Type B pancreatic cell (in vitro differentiated cells): ENCODE results near the gene KLHL3. TPM values are rescaled to one million over a fixed set of nuclear protein-coding genes. Genes with fewer than 3 reads are reported as not detected.

ENCODE experiments used
- DNase-seq: peaks from one replicate; pipeline ENCODE4 v3.0.0; 2021; ENCODE audit warnings: mixed read lengths; ENCODE audit not compliant: unreplicated experiment; ENCODE audit errors: extremely low spot score
- H3K27ac Mint-ChIP-seq: 2 replicates; pipeline ENCODE4 v1.8.0; 2021; ENCODE audit warnings: mild to moderate bottlenecking, mixed read lengths
- H3K27me3 Mint-ChIP-seq: 2 replicates; pipeline ENCODE4 v1.8.0; 2021; ENCODE audit warnings: mixed read lengths
- H3K36me3 Mint-ChIP-seq: 2 replicates; pipeline ENCODE4 v1.8.0; 2021; ENCODE audit warnings: mixed read lengths
- H3K4me1 Mint-ChIP-seq: one replicate; pipeline ENCODE4 v1.8.0; 2021; ENCODE audit warnings: mixed read lengths; ENCODE audit not compliant: unreplicated experiment
- H3K4me3 Mint-ChIP-seq: 2 replicates; pipeline ENCODE4 v1.8.0; 2021; ENCODE audit warnings: mild to moderate bottlenecking, mixed read lengths
- H3K9me3 Mint-ChIP-seq: 2 replicates; pipeline ENCODE4 v1.8.0; 2021; ENCODE audit warnings: mixed read lengths
- total RNA-seq: library from RNA; stranded (reverse); gene quantifications from 2 replicates; pipeline ENCODE4 v1.2.1, GENCODE V29; 2021; ENCODE audit warnings: low replicate concordance
- TF ChIP-seq, protein P1 (sequence below): fragments of 200-600 bp; sonication (generic); conservative IDR thresholded peaks from 2 replicates; pipeline ENCODE4 v1.5.0; 2021; ENCODE audit warnings: antibody characterized with exemption, mild to moderate bottlenecking

Gene KLHL3
- total RNA-seq, 1 donor from 2014 or later, result 9.7 TPM

DNA sequence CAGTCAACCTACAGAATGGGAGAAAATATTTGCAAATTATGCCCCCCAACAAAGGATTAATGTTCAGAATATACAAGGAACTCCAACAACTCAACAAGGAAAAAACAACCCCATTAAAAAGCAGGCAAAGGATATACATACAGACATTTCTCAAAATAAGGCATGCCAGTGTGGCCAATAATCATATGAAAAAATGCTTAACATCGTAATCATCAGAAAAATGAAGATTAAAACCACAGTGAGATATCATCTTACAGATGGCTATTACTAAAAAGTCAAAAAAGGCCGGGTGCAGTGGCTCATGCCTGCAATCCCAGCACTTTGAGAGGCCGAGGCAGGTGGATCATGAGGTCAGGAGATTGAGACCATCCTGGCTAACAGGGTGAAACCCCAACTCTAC lies 103.2 kb downstream of the KLHL3 start:
- TF ChIP-seq, protein P1, sequence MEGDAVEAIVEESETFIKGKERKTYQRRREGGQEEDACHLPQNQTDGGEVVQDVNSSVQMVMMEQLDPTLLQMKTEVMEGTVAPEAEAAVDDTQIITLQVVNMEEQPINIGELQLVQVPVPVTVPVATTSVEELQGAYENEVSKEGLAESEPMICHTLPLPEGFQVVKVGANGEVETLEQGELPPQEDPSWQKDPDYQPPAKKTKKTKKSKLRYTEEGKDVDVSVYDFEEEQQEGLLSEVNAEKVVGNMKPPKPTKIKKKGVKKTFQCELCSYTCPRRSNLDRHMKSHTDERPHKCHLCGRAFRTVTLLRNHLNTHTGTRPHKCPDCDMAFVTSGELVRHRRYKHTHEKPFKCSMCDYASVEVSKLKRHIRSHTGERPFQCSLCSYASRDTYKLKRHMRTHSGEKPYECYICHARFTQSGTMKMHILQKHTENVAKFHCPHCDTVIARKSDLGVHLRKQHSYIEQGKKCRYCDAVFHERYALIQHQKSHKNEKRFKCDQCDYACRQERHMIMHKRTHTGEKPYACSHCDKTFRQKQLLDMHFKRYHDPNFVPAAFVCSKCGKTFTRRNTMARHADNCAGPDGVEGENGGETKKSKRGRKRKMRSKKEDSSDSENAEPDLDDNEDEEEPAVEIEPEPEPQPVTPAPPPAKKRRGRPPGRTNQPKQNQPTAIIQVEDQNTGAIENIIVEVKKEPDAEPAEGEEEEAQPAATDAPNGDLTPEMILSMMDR, result no peak
- H3K27me3 Mint-ChIP-seq, result no peaks in the 10 kb centered on the region
- no peaks in the 10 kb centered on the region for H3K9me3 Mint-ChIP-seq
- no peak for DNase-seq
- peaks cover 5% of the 10 kb centered on the region for H3K36me3 Mint-ChIP-seq
- H3K27ac Mint-ChIP-seq, result no peak overlapping the region
- H3K4me3 Mint-ChIP-seq, result no peak overlapping the region
- H3K4me1 Mint-ChIP-seq, result peaks cover 7% of the 10 kb centered on the region

DNA sequence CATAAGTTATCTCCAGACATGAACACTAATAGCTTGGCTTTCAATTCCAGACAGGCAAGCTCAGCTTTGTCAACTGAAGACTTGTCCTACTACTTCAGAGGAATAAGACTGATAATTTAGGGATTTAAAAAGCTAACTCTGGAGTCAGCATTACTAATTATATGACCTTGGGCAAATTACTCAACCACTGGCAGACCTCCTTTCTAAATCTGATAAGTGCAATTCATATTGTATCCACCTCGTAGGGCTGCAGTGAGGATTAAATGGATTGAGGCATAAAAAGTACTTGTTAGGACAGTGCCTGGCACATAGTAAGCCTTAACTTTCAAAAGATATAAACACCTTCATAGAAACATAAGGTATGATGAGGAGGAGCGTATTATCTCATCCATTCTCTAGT lies 104.4 kb downstream of the KLHL3 start:
- Mint-ChIP-seq H3K9me3 (no peaks in the 10 kb centered on the region), H3K36me3 (peaks cover 5% of the 10 kb centered on the region), H3K27me3 (no peaks in the 10 kb centered on the region), H3K4me1 (peaks cover 7% of the 10 kb centered on the region), H3K4me3 (no peak overlapping the region), H3K27ac (no peak overlapping the region)
- TF ChIP-seq, protein P1, result no peak
- DNase-seq, result no peak

DNA sequence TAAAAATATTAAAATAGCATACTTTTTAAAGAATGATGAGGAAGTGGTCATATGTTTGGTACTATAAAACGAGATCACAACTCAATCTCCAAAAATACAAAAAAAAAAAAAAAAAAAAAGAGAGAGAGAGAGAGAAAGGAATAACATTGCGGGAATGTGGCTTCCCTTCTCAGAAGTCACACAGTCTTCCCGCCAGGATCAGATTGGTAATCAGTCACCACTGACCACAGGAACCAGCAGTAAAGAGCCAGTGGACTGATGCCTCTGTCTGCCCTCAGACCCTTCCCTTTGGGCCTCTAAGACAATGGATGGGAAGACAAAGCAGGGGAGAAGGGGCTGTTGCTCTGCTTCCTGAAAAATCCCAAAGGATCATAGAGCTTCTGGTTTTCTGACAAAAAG lies 104.9 kb downstream of the KLHL3 start:
- no peak overlapping the region for H3K4me3 Mint-ChIP-seq
- peaks cover 4% of the 10 kb centered on the region for H3K4me1 Mint-ChIP-seq
- no peaks in the 10 kb centered on the region for H3K9me3 Mint-ChIP-seq
- DNase-seq, result no peak
- no peaks in the 10 kb centered on the region for H3K27me3 Mint-ChIP-seq
- TF ChIP-seq, protein P1, result no peak
- H3K36me3 Mint-ChIP-seq, result peaks cover 5% of the 10 kb centered on the region
- no peak overlapping the region for H3K27ac Mint-ChIP-seq

DNA sequence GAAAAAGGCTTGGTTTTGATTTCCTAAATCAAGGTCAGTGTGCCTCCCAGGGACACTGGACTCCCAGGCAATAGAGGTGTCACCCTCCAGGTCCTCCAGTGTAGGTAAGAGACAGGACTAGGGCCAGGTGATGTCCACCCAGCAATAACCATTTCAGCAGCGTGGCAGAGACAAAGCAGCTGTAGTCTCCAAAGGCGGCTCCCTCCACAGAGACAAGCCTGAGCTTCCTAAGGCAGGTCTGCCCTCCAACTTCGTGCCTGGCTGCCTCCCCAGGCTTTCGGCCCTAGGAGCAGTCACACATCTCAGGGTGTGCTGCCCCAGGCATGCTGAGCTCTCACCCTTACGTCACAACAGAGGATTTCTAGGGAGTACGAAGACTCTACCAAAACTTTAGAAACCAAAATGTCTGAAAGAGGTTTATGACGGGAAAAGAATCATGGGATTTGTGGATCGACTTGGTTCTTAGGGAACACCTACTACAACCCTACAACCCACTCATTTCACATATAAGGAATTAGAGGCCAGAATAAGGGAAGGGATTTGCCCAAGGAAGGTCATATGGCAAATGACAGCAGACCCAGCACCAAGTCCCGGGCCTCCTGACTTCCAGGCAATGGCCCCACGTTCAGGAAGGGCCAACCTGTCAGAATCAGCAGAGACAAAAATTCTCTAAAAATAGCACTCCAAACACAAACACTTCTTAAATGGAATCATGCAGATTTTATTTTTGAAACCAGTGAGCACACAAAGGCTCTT lies 105.5 kb downstream of the KLHL3 start:
- no peaks in the 10 kb centered on the region for H3K27me3 Mint-ChIP-seq
- H3K9me3 Mint-ChIP-seq, result no peaks in the 10 kb centered on the region
- no peak overlapping the region for H3K4me3 Mint-ChIP-seq
- TF ChIP-seq, protein P1, result no peak
- no peak overlapping the region for H3K27ac Mint-ChIP-seq
- H3K4me1 Mint-ChIP-seq, result peaks cover 4% of the 10 kb centered on the region
- no peak for DNase-seq
- peaks cover 5% of the 10 kb centered on the region for H3K36me3 Mint-ChIP-seq

DNA sequence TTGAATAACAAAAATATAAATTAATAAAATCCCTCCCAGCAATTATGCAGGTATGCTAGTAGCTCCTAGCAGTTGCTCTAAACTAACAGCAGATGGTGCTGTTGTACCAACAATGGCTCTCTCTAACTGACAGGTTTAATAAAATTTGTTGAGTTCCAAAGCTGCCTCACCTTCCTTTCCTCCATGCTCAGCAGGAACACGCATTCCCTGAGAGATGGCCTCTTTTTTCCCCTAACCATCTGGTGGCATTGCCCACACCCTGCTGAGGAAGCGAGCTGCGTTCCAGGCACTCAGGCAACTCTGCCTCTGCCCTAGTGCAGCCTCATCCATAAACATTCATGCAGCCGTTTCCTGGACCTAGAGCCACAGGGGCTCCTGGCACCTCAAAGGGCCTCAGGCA lies 106.2 kb downstream of the KLHL3 start:
- TF ChIP-seq, protein P1, result peak; percentile 98
- Mint-ChIP-seq H3K36me3 (peaks cover 5% of the 10 kb centered on the region), H3K9me3 (no peaks in the 10 kb centered on the region), H3K27ac (no peak overlapping the region), H3K4me3 (no peak overlapping the region), H3K27me3 (no peaks in the 10 kb centered on the region), H3K4me1 (peaks cover 4% of the 10 kb centered on the region)
- DNase-seq, result no peak
